DND-41 (cell line): Measurements from ENCODE around the gene KCNJ6.
"Not testable (repeated sequence)": the region's sequence is repeated elsewhere in the genome, so short reads cannot be mapped to it uniquely, and the experiment has no call there.

Source experiments
- ATAC-seq: fragments of 200-7000 bp; cut with Tn5 transposase; 3 replicates; pipeline ENCODE4 v1.9.1; 2021; ENCODE audit warnings: low read depth; ENCODE audit not compliant: insufficient read depth
- DNase-seq: peaks from one replicate; pipeline ENCODE4 v3.0.0-alpha.2; 2020
- H2AFZ ChIP-seq: 2 replicates; pipeline ENCODE4 v1.6.0; 2012; ENCODE audit warnings: low read depth, low read length
- H3K27ac ChIP-seq: 2 replicates; pipeline ENCODE4 v1.5.1; 2012; ENCODE audit warnings: low read length, inconsistent platforms
- H3K27me3 ChIP-seq: fragments of 200-600 bp; sonication (generic); 2 replicates; pipeline ENCODE4 v1.6.0; 2012; ENCODE audit warnings: low read length, mild to moderate bottlenecking, inconsistent platforms; ENCODE audit not compliant: insufficient read depth, poor library complexity
- H3K36me3 ChIP-seq: 2 replicates; pipeline ENCODE4 v1.5.1; 2012; ENCODE audit warnings: low read length, inconsistent platforms; ENCODE audit not compliant: insufficient read depth
- H3K4me1 ChIP-seq: 2 replicates; pipeline ENCODE4 v1.5.1; 2012; ENCODE audit warnings: mild to moderate bottlenecking, low read length; ENCODE audit not compliant: insufficient read depth
- H3K4me2 ChIP-seq: 2 replicates; pipeline ENCODE4 v1.6.0; 2012; ENCODE audit warnings: mild to moderate bottlenecking, moderate library complexity, low read length, inconsistent platforms; ENCODE audit not compliant: insufficient read depth
- H3K4me3 ChIP-seq, 2 experiments: fragments of 200-600 bp in 1 of 2; shearing (Covaris generic) in 1 of 2; 2 replicates each; pipeline ENCODE4 v1.5.1; 2012 to 2016; ENCODE audit warnings: inconsistent platforms in 2 of 2, low read length in 2 of 2, mild to moderate bottlenecking in 2 of 2, low read depth in 1 of 2, moderate library complexity in 1 of 2
- H3K79me2 ChIP-seq: 2 replicates; pipeline ENCODE4 v1.6.0; 2012; ENCODE audit warnings: low read length, inconsistent platforms; ENCODE audit not compliant: insufficient read depth
- H3K9ac ChIP-seq: 2 replicates; pipeline ENCODE4 v1.6.0; 2012; ENCODE audit warnings: low read depth, mild to moderate bottlenecking, inconsistent platforms, low read length, moderate library complexity
- H3K9me3 ChIP-seq: 2 replicates; pipeline ENCODE4 v1.5.1; 2012; ENCODE audit warnings: low read length, moderate library complexity, mild to moderate bottlenecking, inconsistent platforms; ENCODE audit not compliant: insufficient read depth, severe bottlenecking
- H4K20me1 ChIP-seq: 2 replicates; pipeline ENCODE4 v1.6.0; 2012; ENCODE audit warnings: low read length; ENCODE audit not compliant: insufficient read depth
- EZH2 ChIP-seq: IDR thresholded peaks from 3 replicates; pipeline ENCODE4 v1.6.1; 2012; ENCODE audit warnings: borderline replicate concordance, low read depth, mild to moderate bottlenecking, moderate library complexity, low read length, inconsistent platforms; ENCODE audit not compliant: severe bottlenecking
- TF ChIP-seq, protein P1 (sequence below): IDR thresholded peaks from 2 replicates; pipeline ENCODE4 v1.5.1; 2012; ENCODE audit warnings: borderline replicate concordance, low read length, moderate library complexity, mild to moderate bottlenecking; ENCODE audit not compliant: poor library complexity, severe bottlenecking; ENCODE audit errors: extremely low read depth

KCNJ6 gene

DNA sequence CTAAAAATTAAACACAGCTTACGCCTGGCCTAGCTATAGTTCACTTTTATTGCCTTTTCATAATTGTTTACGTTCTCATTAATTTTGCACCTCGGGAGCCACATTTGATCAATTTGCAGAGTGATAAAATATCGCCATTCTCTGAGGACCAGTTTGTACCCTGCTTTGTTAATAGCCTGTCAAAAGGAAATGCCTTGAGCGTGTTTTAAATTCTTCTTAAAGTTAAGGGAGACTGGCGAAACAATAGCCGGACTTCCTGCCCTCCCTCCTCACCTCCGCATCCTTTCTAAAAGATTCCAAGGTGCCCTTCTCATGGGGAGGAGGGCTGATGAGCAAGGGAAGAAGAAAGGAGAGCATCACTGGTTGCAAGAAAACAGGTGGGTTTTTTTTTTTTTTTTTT lies 271.6 kb downstream of the KCNJ6 start:
- Histone ChIP-seq H3K4me3 (no peak overlapping the region), H3K27me3 (peaks cover 3% of the 10 kb centered on the region), H3K4me2 (no peak overlapping the region), H3K9me3 (no peaks in the 10 kb centered on the region), H3K79me2 (no peaks in the 10 kb centered on the region), H3K9ac (no peak overlapping the region), H3K4me1 (no peaks in the 10 kb centered on the region), H4K20me1 (no peaks in the 10 kb centered on the region), H3K27ac (no peak overlapping the region), H3K36me3 (no peaks in the 10 kb centered on the region), H2AFZ (no peak overlapping the region)
- DNase-seq = no peak
- no peak for TF ChIP-seq EZH2
- TF ChIP-seq, protein P1, sequence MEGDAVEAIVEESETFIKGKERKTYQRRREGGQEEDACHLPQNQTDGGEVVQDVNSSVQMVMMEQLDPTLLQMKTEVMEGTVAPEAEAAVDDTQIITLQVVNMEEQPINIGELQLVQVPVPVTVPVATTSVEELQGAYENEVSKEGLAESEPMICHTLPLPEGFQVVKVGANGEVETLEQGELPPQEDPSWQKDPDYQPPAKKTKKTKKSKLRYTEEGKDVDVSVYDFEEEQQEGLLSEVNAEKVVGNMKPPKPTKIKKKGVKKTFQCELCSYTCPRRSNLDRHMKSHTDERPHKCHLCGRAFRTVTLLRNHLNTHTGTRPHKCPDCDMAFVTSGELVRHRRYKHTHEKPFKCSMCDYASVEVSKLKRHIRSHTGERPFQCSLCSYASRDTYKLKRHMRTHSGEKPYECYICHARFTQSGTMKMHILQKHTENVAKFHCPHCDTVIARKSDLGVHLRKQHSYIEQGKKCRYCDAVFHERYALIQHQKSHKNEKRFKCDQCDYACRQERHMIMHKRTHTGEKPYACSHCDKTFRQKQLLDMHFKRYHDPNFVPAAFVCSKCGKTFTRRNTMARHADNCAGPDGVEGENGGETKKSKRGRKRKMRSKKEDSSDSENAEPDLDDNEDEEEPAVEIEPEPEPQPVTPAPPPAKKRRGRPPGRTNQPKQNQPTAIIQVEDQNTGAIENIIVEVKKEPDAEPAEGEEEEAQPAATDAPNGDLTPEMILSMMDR = no peak
- no peak for ATAC-seq

DNA sequence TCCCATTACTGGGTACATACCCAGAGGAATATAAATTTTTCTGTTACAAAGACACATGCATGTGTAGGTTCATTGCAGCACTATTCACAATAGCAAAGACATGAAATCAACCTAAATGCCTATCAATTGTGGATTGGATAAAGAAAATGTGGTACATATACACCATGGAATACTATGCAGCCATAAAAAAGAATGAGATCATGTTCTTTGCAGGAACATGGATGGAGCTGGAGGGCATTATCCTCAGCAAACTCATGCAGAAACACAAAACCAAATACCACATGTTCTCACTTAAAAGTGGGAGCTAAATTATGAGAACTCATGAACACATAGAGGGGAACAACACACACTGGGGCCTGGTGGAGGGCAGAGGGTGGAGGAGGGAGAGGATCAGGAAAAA lies 272.4 kb downstream of the KCNJ6 start:
- H3K9me3 ChIP-seq, H4K20me1 ChIP-seq, H2AFZ ChIP-seq, H3K4me3 ChIP-seq, H3K4me1 ChIP-seq, DNase-seq, H3K79me2 ChIP-seq, H3K4me2 ChIP-seq, H3K27ac ChIP-seq, H3K27me3 ChIP-seq, H3K36me3 ChIP-seq, H3K9ac ChIP-seq, ATAC-seq: not testable (repeated sequence)

DNA sequence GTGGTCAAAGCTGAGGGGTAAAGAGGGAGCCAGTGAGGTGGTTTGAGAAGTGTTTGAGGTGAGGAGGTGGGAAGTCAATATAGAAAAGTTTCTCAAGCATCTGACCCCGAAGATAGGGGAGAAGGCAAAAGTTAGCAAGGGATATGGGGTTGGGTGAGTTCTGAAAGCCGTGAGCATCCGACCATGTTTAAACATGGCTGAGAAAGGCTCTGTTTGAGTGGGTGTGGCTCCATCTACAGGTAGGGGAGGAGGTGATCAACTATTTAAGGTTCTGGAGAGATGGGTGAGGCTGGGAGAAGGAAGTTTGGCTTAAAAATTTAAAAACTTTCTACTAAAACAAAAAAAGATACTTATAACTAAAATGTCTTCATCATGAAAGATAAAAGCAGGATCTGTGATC lies 273.8 kb downstream of the KCNJ6 start:
- Histone ChIP-seq H3K4me3 (no peak overlapping the region), H3K4me1 (no peaks in the 10 kb centered on the region), H2AFZ (no peak overlapping the region), H3K27me3 (peaks cover 2% of the 10 kb centered on the region), H3K27ac (no peak overlapping the region), H3K79me2 (no peaks in the 10 kb centered on the region), H3K9me3 (no peaks in the 10 kb centered on the region), H3K36me3 (no peaks in the 10 kb centered on the region), H4K20me1 (no peaks in the 10 kb centered on the region), H3K9ac (no peak overlapping the region), H3K4me2 (no peak overlapping the region)
- TF ChIP-seq, protein P1 = peak; percentile 15
- no peak for TF ChIP-seq EZH2
- DNase-seq (peak; percentile 9), ATAC-seq (no peak)

DNA sequence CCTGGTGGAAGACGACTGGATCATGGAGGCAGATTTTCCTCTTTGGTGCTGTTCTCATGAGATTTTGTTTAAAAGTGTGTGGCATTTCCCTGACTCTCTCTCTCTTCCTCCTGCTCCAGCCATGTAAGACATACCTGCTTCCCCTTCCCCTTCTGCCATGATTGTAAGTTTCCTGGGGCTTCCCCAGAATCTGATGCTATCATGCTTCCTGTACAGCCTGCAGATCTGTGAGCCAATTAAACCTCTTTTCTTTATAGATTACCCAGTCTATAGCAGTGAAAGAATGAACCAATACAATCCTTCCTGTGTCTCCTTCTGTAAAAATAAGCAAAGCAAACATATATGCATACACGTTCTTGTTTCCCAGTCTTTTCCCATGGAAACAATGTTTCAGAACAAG lies 276.5 kb downstream of the KCNJ6 start:
- no peak overlapping the region for H3K27ac ChIP-seq
- ATAC-seq (no peak), DNase-seq (no peak)
- no peak overlapping the region for H3K4me3 ChIP-seq
- H3K9ac ChIP-seq = no peak overlapping the region
- no peaks in the 10 kb centered on the region for H3K27me3 ChIP-seq
- no peaks in the 10 kb centered on the region for H3K36me3 ChIP-seq
- no peaks in the 10 kb centered on the region for H3K9me3 ChIP-seq
- H4K20me1 ChIP-seq = no peaks in the 10 kb centered on the region
- H3K4me1 ChIP-seq = no peaks in the 10 kb centered on the region
- H3K79me2 ChIP-seq = no peaks in the 10 kb centered on the region
- H2AFZ ChIP-seq = no peak overlapping the region
- no peak for TF ChIP-seq EZH2
- H3K4me2 ChIP-seq = no peak overlapping the region
